Skeletal muscle tissue (tissue), 4 donors: Measurements from ENCODE around the gene TPSAB1. TPM values are rescaled to one million over a fixed set of nuclear protein-coding genes. Genes with fewer than 3 reads are reported as not detected.

Experiments used
- H3K27ac ChIP-seq: one replicate; pipeline ENCODE4 v1.7.0; 2013; ENCODE audit warnings: mild to moderate bottlenecking, low read depth, low read length, inconsistent platforms
- H3K27me3 ChIP-seq, 3 donors: one replicate each; pipeline ENCODE4 v1.7.0; 2013; ENCODE audit warnings: low read length in 3 of 3; ENCODE audit not compliant: control insufficient read depth in 3 of 3, insufficient read depth in 3 of 3
- H3K36me3 ChIP-seq, 3 donors: one replicate each; pipeline ENCODE4 v1.7.0; 2013; ENCODE audit warnings: low read length in 3 of 3; ENCODE audit not compliant: control insufficient read depth in 3 of 3, insufficient read depth in 3 of 3
- H3K4me1 ChIP-seq, 3 donors: one replicate each; pipeline ENCODE4 v1.7.0; 2013; ENCODE audit warnings: low read length in 3 of 3, mild to moderate bottlenecking in 3 of 3; ENCODE audit not compliant: control insufficient read depth in 3 of 3, insufficient read depth in 3 of 3
- H3K4me3 ChIP-seq, 3 donors: one replicate each; pipeline ENCODE4 v1.7.0; 2013; ENCODE audit warnings: low read length in 3 of 3
- H3K9ac ChIP-seq, 3 donors: one replicate each; pipeline ENCODE4 v1.7.0; 2013; ENCODE audit warnings: low read length in 3 of 3, mild to moderate bottlenecking in 3 of 3, moderate library complexity in 2 of 3, low read depth in 1 of 3
- H3K9me3 ChIP-seq, 3 donors: one replicate each; pipeline ENCODE4 v1.7.0; 2013; ENCODE audit warnings: low read length in 3 of 3; ENCODE audit not compliant: control insufficient read depth in 3 of 3
- total RNA-seq: library from RNA; depleted of rRNA; stranded (reverse); fragments of >200 nt; gene quantifications from one replicate; pipeline ENCODE4 v1.2.3, GENCODE V29; 2014
- donor health status: Osteomylitis.

The TPSAB1 gene
- total RNA-seq, 1 donor from 2014 or later: 1.0 TPM

DNA sequence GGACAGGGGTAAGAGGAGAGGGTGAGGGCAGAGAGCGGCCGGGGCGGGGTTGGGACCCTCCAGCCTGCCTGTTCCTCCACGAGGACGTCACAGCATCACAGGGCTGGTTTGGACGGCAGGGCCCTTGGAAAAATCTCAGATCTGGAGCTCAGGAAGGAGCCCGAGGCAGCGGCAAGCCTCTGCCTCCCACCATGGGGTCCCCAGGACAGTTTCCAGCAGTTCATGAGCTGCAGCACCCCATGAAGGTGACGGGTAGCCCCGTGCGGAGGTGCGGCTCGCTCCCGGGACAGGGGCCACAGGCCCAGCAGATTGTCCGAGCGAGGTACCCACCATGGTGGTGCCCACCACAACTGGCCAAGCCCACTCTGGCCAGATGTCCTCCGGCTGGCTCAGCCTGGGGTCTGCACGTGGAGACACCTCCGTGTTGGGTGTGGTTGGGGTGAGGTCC is 36.7 kb downstream of the TPSAB1 start:
- H3K36me3 ChIP-seq: no peaks in the 10 kb centered on the region
- no peak overlapping the region for H3K27ac ChIP-seq
- peaks cover 42 to 50% (median 43%) of the 10 kb centered on the region in 3 donors for H3K27me3 ChIP-seq

DNA sequence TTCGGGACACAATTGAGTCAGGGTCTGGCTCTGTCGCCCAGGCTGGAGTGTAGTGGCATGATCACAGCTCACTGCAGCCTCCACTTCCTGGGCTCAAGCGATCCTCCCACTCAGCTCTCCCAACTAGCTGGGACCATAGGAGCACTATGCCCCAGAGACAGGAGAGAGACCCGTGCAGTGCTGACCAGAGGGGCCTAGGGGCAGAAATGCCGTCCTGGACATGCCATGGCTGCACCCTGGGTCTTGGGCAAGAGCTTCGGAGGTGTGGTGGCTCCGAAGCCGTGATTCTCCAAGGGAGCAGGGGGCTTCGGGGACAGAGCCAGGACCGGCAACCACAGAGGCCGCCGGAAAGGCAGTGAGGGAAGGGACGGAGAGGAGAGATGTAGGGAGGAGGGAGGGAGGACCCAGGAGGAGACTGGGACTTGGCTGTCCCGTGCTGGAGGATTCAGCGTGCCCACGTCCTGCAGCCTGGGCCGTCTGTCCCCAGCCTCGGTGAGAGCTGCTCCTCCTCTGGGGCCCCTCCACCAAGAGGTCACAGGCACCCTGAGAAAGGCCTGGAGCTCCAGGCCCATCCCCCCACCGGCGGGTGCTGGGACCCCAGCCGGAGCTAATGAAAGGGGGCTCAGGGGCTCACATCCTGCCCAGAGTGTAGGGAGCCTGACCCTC is 37.2 kb downstream of the TPSAB1 start:
- Histone ChIP-seq H3K27ac (no peak overlapping the region), H3K4me1 (no peaks in the 10 kb centered on the region), H3K36me3 (no peaks in the 10 kb centered on the region), H3K4me3 (no peak overlapping the region), H3K9me3 (no peaks in the 10 kb centered on the region), H3K27me3 (peaks cover 42 to 49% (median 46%) of the 10 kb centered on the region in 3 donors), H3K9ac (no peak overlapping the region)

More for the DNA sequence above, 36.7 kb downstream of the TPSAB1 start:
- Histone ChIP-seq H3K4me3 (no peak overlapping the region), H3K9me3 (no peaks in the 10 kb centered on the region), H3K4me1 (no peaks in the 10 kb centered on the region), H3K9ac (no peak overlapping the region)

DNA sequence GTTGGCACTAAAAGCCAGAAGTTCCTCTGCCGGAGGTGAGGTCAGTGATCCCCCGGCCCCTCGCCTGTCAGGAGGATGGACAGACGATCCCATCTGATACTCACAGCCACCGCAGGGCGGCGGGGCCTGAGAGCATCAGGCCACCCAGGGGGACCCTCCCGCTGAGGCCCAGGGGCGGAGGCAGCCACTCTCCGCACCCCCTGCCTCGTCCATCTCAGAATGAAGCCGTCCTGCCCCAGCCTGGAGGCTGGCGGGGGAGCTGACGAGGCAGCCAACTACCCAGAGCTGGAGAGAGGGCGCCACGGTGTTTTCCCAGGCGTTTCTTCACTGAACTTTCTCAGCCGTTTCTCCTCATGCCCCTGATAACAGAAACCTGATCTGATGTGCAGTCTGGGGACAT is 38.0 kb downstream of the TPSAB1 start:
- peaks cover 43 to 49% (median 43%) of the 10 kb centered on the region in 3 donors for H3K27me3 ChIP-seq
- H3K9me3 ChIP-seq: no peaks in the 10 kb centered on the region
- no peak overlapping the region for H3K4me3 ChIP-seq
- H3K4me1 ChIP-seq: no peaks in the 10 kb centered on the region
- no peak overlapping the region for H3K27ac ChIP-seq
- no peaks in the 10 kb centered on the region for H3K36me3 ChIP-seq
- H3K9ac ChIP-seq: no peak overlapping the region

DNA sequence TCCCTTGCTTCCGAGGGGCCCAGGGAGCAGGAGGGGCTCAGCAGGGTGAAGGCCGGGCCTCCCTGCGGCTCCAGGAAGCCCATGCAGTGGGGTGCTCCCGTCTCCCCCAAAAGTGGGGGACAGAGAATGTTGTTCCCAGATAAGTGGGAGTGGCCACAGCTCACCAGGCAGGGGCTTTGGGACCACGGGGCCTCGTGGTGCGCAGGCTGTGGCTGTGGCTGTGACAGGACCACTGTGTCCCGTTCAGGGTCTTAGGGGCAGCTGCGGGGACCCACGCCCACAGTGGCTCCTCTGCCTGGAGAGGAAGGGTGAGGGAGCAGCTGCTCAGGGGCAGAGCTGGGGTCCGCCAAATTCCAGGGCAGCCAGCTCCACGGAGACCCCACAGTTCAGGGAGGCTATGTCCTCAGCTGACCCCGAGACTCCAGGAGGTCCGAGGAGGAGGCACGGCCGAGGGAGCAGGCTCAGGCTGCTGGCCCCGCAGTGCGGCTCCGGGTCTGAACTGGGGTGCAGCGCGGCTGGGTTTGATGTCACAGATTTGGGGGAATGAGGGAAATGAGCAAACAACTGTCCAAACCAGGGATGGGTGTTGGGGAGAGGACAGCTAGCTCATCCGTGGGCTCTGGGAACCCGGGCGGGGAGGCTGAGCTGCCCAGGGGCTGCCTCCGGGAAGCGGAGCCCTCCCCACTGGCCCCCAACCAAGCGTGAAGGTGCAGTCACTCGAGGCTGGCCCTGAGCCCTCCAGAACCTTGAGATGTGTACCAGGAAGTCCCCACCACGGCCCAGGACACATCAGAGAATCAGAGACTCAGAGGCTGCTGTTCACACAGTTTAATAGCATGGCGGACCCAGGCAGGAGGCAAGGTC is 38.8 kb downstream of the TPSAB1 start:
- Histone ChIP-seq H3K9me3 (no peaks in the 10 kb centered on the region), H3K4me1 (no peaks in the 10 kb centered on the region), H3K27me3 (peaks cover 43 to 55% (median 50%) of the 10 kb centered on the region in 3 donors), H3K9ac (no peak overlapping the region), H3K4me3 (no peak overlapping the region), H3K36me3 (no peaks in the 10 kb centered on the region), H3K27ac (no peak overlapping the region)

DNA sequence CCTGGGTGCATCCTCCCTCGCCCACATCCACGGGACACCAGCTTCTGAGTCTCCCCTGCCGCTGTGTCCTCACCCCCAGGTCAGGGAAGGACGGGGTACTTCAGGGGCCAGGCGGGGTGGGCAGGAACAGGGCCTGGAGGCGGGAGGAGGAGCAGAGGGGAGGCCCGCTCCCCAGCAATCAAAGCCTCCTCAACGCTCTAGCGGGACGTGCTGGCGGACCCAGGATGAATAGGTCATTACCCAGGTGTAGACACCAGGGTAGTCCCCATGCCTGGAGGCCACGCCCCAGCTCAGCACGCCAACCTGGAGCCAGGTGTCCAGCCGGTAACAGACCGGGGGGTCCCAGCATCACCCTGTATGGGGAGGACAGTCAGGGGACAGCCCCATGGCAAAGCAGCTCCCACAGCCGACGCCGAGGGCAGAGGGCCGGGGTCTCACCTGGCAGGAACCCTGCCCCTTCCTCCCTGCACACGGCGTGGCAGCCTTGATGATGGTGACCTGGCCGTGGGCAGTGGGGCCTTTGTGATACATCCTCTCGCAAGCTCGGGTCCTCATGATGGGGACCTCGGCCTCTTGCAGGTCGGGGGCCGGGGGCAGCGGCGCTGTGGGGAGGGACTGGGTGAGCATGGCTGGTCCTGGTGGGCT is 39.6 kb downstream of the TPSAB1 start:
- Histone ChIP-seq H3K27ac (no peak overlapping the region), H3K9ac (no peak overlapping the region), H3K27me3 (peaks cover 45 to 58% (median 50%) of the 10 kb centered on the region in 3 donors), H3K4me3 (no peak overlapping the region), H3K4me1 (no peaks in the 10 kb centered on the region), H3K9me3 (no peaks in the 10 kb centered on the region), H3K36me3 (no peaks in the 10 kb centered on the region)

DNA sequence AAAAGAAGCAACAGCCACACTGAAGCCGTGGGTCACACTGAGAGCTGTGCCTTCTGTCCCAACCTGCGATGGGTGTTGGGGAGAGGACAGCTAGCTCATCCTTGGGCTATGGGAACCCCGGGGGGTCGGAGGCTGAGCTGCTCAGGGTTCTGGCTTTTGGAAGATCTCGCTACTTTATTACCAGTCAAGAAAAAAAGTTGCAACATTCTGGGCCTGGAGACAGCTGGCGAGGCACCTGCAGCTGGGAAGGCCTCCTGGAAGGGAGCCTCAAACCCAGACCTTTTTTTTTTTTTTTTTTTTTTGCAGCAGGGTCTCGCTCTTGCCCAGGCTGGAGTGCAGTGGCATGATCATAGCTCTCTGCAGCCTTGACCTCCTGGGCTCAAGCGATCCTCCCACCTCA is 40.3 kb downstream of the TPSAB1 start:
- peaks cover 45 to 60% (median 49%) of the 10 kb centered on the region in 3 donors for H3K27me3 ChIP-seq
- no peak overlapping the region for H3K27ac ChIP-seq
- no peak overlapping the region for H3K4me3 ChIP-seq
- no peaks in the 10 kb centered on the region for H3K9me3 ChIP-seq
- no peak overlapping the region for H3K9ac ChIP-seq
- no peaks in the 10 kb centered on the region for H3K4me1 ChIP-seq
- no peaks in the 10 kb centered on the region for H3K36me3 ChIP-seq

DNA sequence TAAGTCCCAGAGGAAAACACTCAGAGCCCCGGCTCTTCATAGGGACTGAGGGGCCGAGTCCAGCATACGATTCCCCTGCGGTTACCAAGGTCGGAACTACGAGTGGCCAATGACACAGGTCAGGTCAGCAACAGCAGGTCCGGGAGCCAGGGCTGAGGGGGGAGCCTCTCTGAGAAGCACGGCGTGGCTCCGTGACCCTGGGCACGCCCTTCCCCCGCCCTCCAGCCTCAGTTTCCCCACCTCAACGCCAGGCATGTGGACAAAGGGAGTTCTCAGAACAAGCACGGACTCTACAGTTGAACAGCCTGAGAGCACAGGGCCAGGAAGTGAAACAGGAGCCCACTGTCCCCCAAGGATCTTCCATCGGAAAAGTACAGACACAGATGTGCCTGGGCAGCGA is 41.0 kb downstream of the TPSAB1 start:
- Histone ChIP-seq H3K9ac (no peak overlapping the region), H3K36me3 (no peaks in the 10 kb centered on the region), H3K27ac (no peak overlapping the region), H3K27me3 (peaks cover 46 to 62% (median 50%) of the 10 kb centered on the region in 3 donors), H3K9me3 (no peaks in the 10 kb centered on the region), H3K4me3 (no peak overlapping the region), H3K4me1 (no peaks in the 10 kb centered on the region)

DNA sequence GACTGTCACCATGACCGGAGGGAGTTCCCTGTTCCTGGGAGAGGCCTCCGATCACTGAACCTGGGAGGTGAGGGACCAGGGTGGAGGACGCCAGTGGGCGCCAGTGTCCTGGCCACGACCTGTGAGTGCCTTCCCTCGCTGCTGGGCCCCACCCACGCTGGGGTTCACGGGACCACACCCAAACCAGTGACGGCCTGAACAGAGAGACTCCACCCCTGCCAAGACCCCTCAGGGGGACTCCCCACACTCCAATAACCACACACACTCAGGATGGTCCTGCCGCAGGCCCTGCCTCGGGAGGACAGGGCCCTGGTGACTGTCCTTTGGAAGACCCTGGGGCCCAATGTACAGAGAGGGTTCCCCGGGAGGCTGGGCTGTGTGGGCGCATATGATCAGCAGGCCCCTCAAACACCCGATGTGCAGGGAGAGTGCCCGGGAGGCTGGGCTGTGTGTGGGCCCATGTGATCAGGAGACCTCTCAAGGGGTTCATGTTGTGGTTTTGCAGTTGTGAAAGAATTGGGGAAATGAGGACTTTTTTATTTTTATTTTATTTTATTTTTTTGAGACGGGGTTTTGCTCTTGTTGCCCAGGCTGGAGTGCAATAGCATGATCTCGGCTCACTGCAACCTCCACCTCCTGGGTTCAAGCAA is 41.9 kb downstream of the TPSAB1 start:
- Histone ChIP-seq H3K9ac (no peak overlapping the region), H3K27me3 (peaks cover 45 to 63% (median 46%) of the 10 kb centered on the region in 3 donors), H3K27ac (no peak overlapping the region), H3K36me3 (no peaks in the 10 kb centered on the region), H3K4me1 (no peaks in the 10 kb centered on the region), H3K9me3 (no peaks in the 10 kb centered on the region), H3K4me3 (no peak overlapping the region)

DNA sequence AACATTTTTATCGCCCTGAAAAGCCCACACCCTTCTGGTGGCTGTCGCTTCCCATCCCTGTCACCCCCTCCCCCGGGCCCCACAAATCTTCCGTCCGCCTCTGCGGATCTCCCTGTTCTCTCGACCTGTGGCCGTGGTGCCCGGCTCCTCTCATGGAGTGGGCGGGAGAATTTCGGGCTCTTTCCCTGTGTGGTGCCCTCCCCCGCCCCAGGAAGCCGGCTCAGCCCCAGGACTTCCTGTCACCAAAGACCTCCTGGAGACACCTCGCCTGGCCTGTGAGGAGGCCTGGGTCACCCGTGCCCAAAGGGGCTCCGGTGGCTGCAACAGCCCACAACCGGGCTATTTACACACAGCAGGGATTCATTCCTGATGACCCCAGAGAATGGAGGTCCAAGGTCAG is 42.8 kb downstream of the TPSAB1 start:
- peaks cover 49 to 64% (median 50%) of the 10 kb centered on the region in 3 donors for H3K27me3 ChIP-seq
- no peaks in the 10 kb centered on the region for H3K9me3 ChIP-seq
- no peak overlapping the region for H3K9ac ChIP-seq
- H3K4me3 ChIP-seq: no peak overlapping the region
- no peak overlapping the region for H3K27ac ChIP-seq
- no peaks in the 10 kb centered on the region for H3K4me1 ChIP-seq
- H3K36me3 ChIP-seq: no peaks in the 10 kb centered on the region
